KMS-11 (cell line): ENCODE results near the gene LMNTD2.
"Not testable (repeated sequence)": the region's sequence is repeated elsewhere in the genome, so short reads cannot be mapped to it uniquely, and the experiment has no call there.

ENCODE experiments used
- H2AFZ ChIP-seq: fragments of 200-600 bp; sonication (generic); 2 replicates; pipeline ENCODE4 v1.6.1; 2016; ENCODE audit warnings: antibody characterized with exemption, mixed run types, low read depth
- H3K27ac ChIP-seq: fragments of 200-600 bp; sonication (generic); 2 replicates; pipeline ENCODE4 v1.6.1; 2016; ENCODE audit warnings: mild to moderate bottlenecking, mixed run types
- H3K27me3 ChIP-seq: fragments of 200-600 bp; sonication (generic); 2 replicates; pipeline ENCODE4 v1.6.1; 2017; ENCODE audit warnings: mild to moderate bottlenecking, low read depth, mixed run types, moderate library complexity; ENCODE audit not compliant: insufficient read depth
- H3K36me3 ChIP-seq: fragments of 200-600 bp; sonication (generic); 2 replicates; pipeline ENCODE4 v1.6.1; 2017; ENCODE audit warnings: mild to moderate bottlenecking, mixed run types; ENCODE audit not compliant: insufficient read depth
- H3K4me1 ChIP-seq: fragments of 200-600 bp; sonication (generic); 2 replicates; pipeline ENCODE4 v1.6.1; 2016; ENCODE audit warnings: mild to moderate bottlenecking, low read depth, mixed run types; ENCODE audit not compliant: poor library complexity, severe bottlenecking
- H3K4me2 ChIP-seq: fragments of 200-600 bp; sonication (generic); 2 replicates; pipeline ENCODE4 v1.7.0; 2016; ENCODE audit warnings: mild to moderate bottlenecking, mixed run types
- H3K4me3 ChIP-seq: fragments of 200-600 bp; sonication (generic); IDR thresholded peaks from 2 replicates; pipeline ENCODE4 v1.6.1; 2017; ENCODE audit warnings: low read depth, low read length, mixed read lengths; ENCODE audit not compliant: insufficient read depth
- H3K79me2 ChIP-seq: fragments of 200-600 bp; sonication (generic); 2 replicates; pipeline ENCODE4 v1.6.1; 2016; ENCODE audit warnings: low read depth, mixed run types; ENCODE audit not compliant: insufficient read depth
- H3K9ac ChIP-seq: fragments of 200-600 bp; sonication (generic); 2 replicates; pipeline ENCODE4 v1.6.1; 2016; ENCODE audit warnings: mild to moderate bottlenecking, mixed run types
- H4K20me1 ChIP-seq: fragments of 200-600 bp; sonication (generic); 2 replicates; pipeline ENCODE4 v1.6.1; 2016; ENCODE audit warnings: mild to moderate bottlenecking, mixed run types; ENCODE audit not compliant: insufficient read depth
- TF ChIP-seq, protein P1 (sequence below): fragments of 200-600 bp; sonication (generic); conservative IDR thresholded peaks from 2 replicates; pipeline ENCODE4 v1.6.1; 2017; ENCODE audit warnings: low read depth, mild to moderate bottlenecking, antibody characterized with exemption, low read length, moderate library complexity, mixed read lengths

Gene LMNTD2

DNA sequence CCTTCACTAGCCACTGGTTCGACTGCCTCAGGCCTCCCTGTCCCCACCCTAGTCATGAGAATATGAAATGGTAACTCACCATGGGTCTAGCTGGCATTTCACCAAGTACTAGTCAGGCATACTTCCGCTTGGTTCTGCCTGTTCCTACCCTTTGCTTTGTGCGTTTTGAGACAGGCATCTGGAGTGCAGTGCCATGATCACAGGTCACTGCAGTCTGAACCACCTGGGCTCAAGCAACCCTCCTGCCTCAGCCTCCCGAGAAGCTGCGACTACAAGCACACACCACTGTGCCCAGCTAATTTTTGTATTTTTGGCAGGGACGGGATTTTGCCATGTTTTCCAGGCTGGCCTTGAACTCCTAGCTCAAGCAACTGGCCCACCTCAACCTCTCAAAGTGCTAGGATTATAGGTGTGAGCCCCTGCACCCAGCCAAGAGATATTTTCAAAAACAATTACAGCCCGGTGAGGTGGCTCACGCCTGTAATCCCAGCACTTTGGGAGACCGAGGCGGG, 39.3 kb downstream of the LMNTD2 start:
- Histone ChIP-seq H3K79me2 (no peaks in the 10 kb centered on the region), H3K4me1 (no peaks in the 10 kb centered on the region), H2AFZ (no peak overlapping the region), H3K9ac (no peak overlapping the region), H3K36me3 (no peaks in the 10 kb centered on the region), H4K20me1 (no peaks in the 10 kb centered on the region), H3K27me3 (no peaks in the 10 kb centered on the region), H3K4me2 (no peak overlapping the region), H3K4me3 (no peak overlapping the region), H3K27ac (no peak overlapping the region)
- TF ChIP-seq, protein P1, sequence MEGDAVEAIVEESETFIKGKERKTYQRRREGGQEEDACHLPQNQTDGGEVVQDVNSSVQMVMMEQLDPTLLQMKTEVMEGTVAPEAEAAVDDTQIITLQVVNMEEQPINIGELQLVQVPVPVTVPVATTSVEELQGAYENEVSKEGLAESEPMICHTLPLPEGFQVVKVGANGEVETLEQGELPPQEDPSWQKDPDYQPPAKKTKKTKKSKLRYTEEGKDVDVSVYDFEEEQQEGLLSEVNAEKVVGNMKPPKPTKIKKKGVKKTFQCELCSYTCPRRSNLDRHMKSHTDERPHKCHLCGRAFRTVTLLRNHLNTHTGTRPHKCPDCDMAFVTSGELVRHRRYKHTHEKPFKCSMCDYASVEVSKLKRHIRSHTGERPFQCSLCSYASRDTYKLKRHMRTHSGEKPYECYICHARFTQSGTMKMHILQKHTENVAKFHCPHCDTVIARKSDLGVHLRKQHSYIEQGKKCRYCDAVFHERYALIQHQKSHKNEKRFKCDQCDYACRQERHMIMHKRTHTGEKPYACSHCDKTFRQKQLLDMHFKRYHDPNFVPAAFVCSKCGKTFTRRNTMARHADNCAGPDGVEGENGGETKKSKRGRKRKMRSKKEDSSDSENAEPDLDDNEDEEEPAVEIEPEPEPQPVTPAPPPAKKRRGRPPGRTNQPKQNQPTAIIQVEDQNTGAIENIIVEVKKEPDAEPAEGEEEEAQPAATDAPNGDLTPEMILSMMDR = no peak

DNA sequence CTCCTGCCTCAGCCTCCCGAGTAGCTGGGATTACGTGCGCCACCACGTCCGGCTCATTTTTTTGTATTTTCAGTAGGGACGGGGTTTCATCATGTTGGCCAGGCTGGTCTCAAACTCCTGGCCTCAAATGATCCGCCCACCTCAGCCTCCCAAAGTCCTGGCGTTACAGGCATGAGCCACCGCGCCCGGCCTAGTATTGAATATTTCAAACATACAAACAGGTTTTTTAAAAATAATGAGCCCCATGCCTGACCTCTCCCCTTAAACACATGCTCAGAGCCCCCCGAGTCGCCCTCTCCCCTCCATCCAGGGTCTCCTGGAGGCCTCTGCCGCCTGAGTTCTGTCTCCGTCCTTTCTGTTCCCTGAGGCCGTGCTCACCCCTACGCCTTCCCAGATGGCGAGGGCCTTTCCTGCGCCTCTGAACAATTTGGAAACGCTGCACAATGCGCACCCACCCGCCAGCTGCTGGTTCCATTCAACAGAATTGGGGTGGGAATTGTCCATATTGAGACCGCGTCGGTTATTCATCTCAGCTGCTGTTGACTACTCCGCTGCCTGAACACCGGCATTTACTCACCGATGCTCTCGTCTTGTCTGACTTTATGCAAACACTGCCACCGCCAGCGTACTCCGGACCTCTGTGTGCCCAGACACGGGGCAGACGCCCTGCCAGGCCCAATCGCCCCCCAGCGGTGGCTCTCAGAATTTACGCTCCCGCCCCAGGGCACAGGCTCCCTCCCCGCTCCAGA, 39.9 kb downstream of the LMNTD2 start:
- no peaks in the 10 kb centered on the region for H3K36me3 ChIP-seq
- TF ChIP-seq, protein P1 = no peak
- no peaks in the 10 kb centered on the region for H3K79me2 ChIP-seq
- no peak overlapping the region for H3K27ac ChIP-seq
- no peaks in the 10 kb centered on the region for H4K20me1 ChIP-seq
- no peak overlapping the region for H3K9ac ChIP-seq
- no peaks in the 10 kb centered on the region for H3K27me3 ChIP-seq
- no peak overlapping the region for H3K4me2 ChIP-seq
- no peak overlapping the region for H3K4me3 ChIP-seq
- no peaks in the 10 kb centered on the region for H3K4me1 ChIP-seq
- no peak overlapping the region for H2AFZ ChIP-seq

- TF ChIP-seq, protein P1 = no peak; the same call in 1 of the 2 replicates
- no peaks in the 10 kb centered on the region for H3K4me1 ChIP-seq
- H3K4me2 ChIP-seq = no peak overlapping the region
- H3K36me3 ChIP-seq = no peaks in the 10 kb centered on the region
- H4K20me1 ChIP-seq = no peaks in the 10 kb centered on the region
- no peaks in the 10 kb centered on the region for H3K79me2 ChIP-seq
- no peak overlapping the region for H3K4me3 ChIP-seq
- H3K9ac ChIP-seq = no peak overlapping the region
- no peaks in the 10 kb centered on the region for H3K27me3 ChIP-seq
- no peak overlapping the region for H2AFZ ChIP-seq
- no peak overlapping the region for H3K27ac ChIP-seq
These were observed 41.9 kb downstream of the LMNTD2 start for GRCh38 chr11:518463-519202.

GRCh38 chr11:516918-517685, 43.4 kb downstream of the LMNTD2 start:
- H3K9ac ChIP-seq, H3K27ac ChIP-seq, H3K4me2 ChIP-seq, H3K27me3 ChIP-seq, H3K36me3 ChIP-seq, H3K4me3 ChIP-seq, H3K4me1 ChIP-seq, H2AFZ ChIP-seq, H4K20me1 ChIP-seq, H3K79me2 ChIP-seq: not testable (repeated sequence)
